HL-60 (cell line): Measurements from ENCODE around the gene NUBP2.

Source experiments
- DNase-seq, 2 experiments: peaks; one replicate each; pipeline ENCODE4 v3.0.0-alpha.2; 2010 to 2020; ENCODE audit warnings: low read depth in 1 of 2, low spot score in 1 of 2
- H3K27ac ChIP-seq: fragments of 250-450 bp; sonication (Bioruptor Pico); replicated peaks from 2 replicates; pipeline ENCODE4 v1.5.1; 2020; ENCODE audit warnings: mild to moderate bottlenecking, moderate library complexity
- H3K27me3 ChIP-seq: fragments of 250-450 bp; sonication (Bioruptor Pico); 2 replicates; pipeline ENCODE4 v1.5.1; 2021; ENCODE audit warnings: mild to moderate bottlenecking, moderate library complexity; ENCODE audit not compliant: insufficient read depth, poor library complexity, severe bottlenecking
- H3K4me3 ChIP-seq: replicated peaks from 2 replicates; pipeline ENCODE4 v1.5.1; 2011; ENCODE audit warnings: mild to moderate bottlenecking, control low read depth, low read length; ENCODE audit not compliant: insufficient read depth
- CTCF ChIP-seq: IDR thresholded peaks from one replicate; pipeline ENCODE4 v1.5.1; 2011; ENCODE audit warnings: low read length, control low read depth, inconsistent platforms; ENCODE audit not compliant: insufficient read depth
- GABPA ChIP-seq: IDR thresholded peaks from 2 replicates; pipeline ENCODE4 v1.6.1; 2012; ENCODE audit warnings: low read depth
- POLR2AphosphoS5 ChIP-seq: IDR thresholded peaks from 2 replicates; pipeline ENCODE4 v1.6.1; 2012; ENCODE audit warnings: low read depth
- REST ChIP-seq: IDR thresholded peaks from 2 replicates; pipeline ENCODE4 v1.6.1; 2012; ENCODE audit warnings: low read depth; ENCODE audit not compliant: insufficient replicate concordance
- SPI1 ChIP-seq: IDR thresholded peaks from 2 replicates; pipeline ENCODE4 v1.6.1; 2012; ENCODE audit warnings: low read depth, mild to moderate bottlenecking, borderline replicate concordance
- long read RNA-seq: library from polyadenylated mRNA; unstranded; transcript quantifications from one replicate; pipeline ENCODE4 v2.0.0, GENCODE V29; 2020

NUBP2 gene
- long read RNA-seq, transcript NUBP2-201 (7 exons, 1,413 nt), result major isoform, 243 of 509 reads
- long read RNA-seq, transcript NUBP2-215 (6 exons, 1,173 nt), result minor isoform, 204 of 509 reads
- long read RNA-seq, transcript NUBP2-211 (5 exons, 2,196 nt), result minor isoform, 14 of 509 reads
- long read RNA-seq, partial matches to known transcripts, result 11 of 509 reads
- long read RNA-seq, other reads (novel, unspliced or antisense), result 32 of 509 reads

GRCh38 chr16:1782408-1783264 lies at the start of gene NUBP2, which contains the start of gene SPSB3:
Gene NUBP2 (plus strand): TSS chr16:1782960. CDS start chr16:1783021, 61 bp downstream.
Gene SPSB3 (minus strand): TSS chr16:1782571. CDS start chr16:1781483, 1,088 bp downstream.
- DNase-seq, result peak; percentile 100
- Histone ChIP-seq H3K4me3 (peak within 1 kb of the TSS; percentile 95), H3K27ac (peak within 1 kb of the TSS; percentile 79), H3K27me3 (no peaks in the 10 kb centered on the region)
- TF ChIP-seq CTCF, result no peak
- peak; percentile 97 for TF ChIP-seq GABPA
- TF ChIP-seq SPI1, result no peak
- no peak for TF ChIP-seq POLR2AphosphoS5
- TF ChIP-seq REST, result no peak

- TF ChIP-seq GABPA (no peak), POLR2AphosphoS5 (no peak), CTCF (no peak), REST (no peak), SPI1 (no peak)
- H3K4me3 ChIP-seq, result no peak overlapping the region
- H3K27me3 ChIP-seq, result no peaks in the 10 kb centered on the region
- no peak overlapping the region for H3K27ac ChIP-seq
- DNase-seq, result no peak
Measured at GRCh38 chr16:1734123-1734522, 48.6 kb upstream of the NUBP2 start.

- TF ChIP-seq CTCF, result no peak
- no peak for TF ChIP-seq SPI1
- TF ChIP-seq REST, result no peak
- Histone ChIP-seq H3K4me3 (no peak overlapping the region), H3K27ac (no peak overlapping the region), H3K27me3 (no peaks in the 10 kb centered on the region)
- no peak for DNase-seq
Measured at GRCh38 chr16:1734816-1735215, 47.9 kb upstream of the NUBP2 start.
